Stimulated activated CD4-positive, alpha-beta T cell treated with anti-CD3 and anti-CD28 coated beads, Interleukin-1b, Interleukin-23, amount 100 ng/mL, for 1 hour (primary cell): Measurements from ENCODE around the gene CALM3.

Experiments
- DNase-seq, 2 donors: peaks; one replicate each; pipeline ENCODE4 v3.0.0-alpha.2; 2020; ENCODE audit warnings: low read depth in 2 of 2

Gene CALM3

GRCh38 chr19:46599716-46600373 lies 1.3 kb upstream of the CALM3 start:
- DNase-seq, result no peak

- DNase-seq, result peak; percentile 95 to 96
These were observed 479 bp upstream of the CALM3 start for GRCh38 chr19:46600384-46601317.

GRCh38 chr19:46602392-46603194 lies 1.5 kb downstream of the CALM3 start:
- no peak for DNase-seq

- no peak for DNase-seq
These were observed 2.1 kb downstream of the CALM3 start for GRCh38 chr19:46603195-46603637.

- no peak for DNase-seq
These were observed 2.7 kb downstream of the CALM3 start for GRCh38 chr19:46603752-46604231.

- DNase-seq, result no peak
These were observed 3.7 kb downstream of the CALM3 start for GRCh38 chr19:46604781-46605355.

- DNase-seq, result no peak
These were observed 4.3 kb downstream of the CALM3 start for GRCh38 chr19:46605356-46605821.

- DNase-seq, result no peak
These were observed 4.9 kb downstream of the CALM3 start for GRCh38 chr19:46606019-46606418.

- DNase-seq, result no peak
These were observed 5.7 kb downstream of the CALM3 start for GRCh38 chr19:46606681-46607447.

- DNase-seq, result no peak
These were observed 6.3 kb downstream of the CALM3 start for GRCh38 chr19:46607448-46607841.

- no peak for DNase-seq
These were observed 7.0 kb downstream of the CALM3 start for GRCh38 chr19:46608178-46608577.

GRCh38 chr19:46608581-46609345 lies 7.6 kb downstream of the CALM3 start:
- no peak for DNase-seq

- DNase-seq, result no peak
These were observed 8.6 kb downstream of the CALM3 start for GRCh38 chr19:46609511-46610412.

GRCh38 chr19:46610413-46610775 lies 9.3 kb downstream of the CALM3 start:
- DNase-seq, result no peak

GRCh38 chr19:46610851-46611770 lies 10.0 kb downstream of the CALM3 start:
- DNase-seq, result no peak

GRCh38 chr19:46611776-46612175 lies 10.6 kb downstream of the CALM3 start:
- no peak for DNase-seq

- no peak for DNase-seq
These were observed 12.4 kb downstream of the CALM3 start for GRCh38 chr19:46613525-46613924.
